ENCODE data around the gene PLEKHG2.

- TF ChIP-seq CTCF (IDR thresholded peaks at IDR 0.05) (no peak), POLR2A (IDR thresholded peaks at IDR 0.05) (no peak), POLR2AphosphoS5 (IDR thresholded peaks at IDR 0.05) (no peak)
Measured at GRCh38 chr19:39388657-39389056, 23.8 kb upstream of the PLEKHG2 start.
